ENCODE measurements around the gene UBTF. TPM values are rescaled to one million over a fixed set of nuclear protein-coding genes. Genes with fewer than 3 reads are reported as not detected.

Gene UBTF
- polyA plus RNA-seq, 2 of the 4 experiments (the other 2 are of a cell fraction), result 39.8 to 76.2 TPM

- TF ChIP-seq POLR2A (IDR thresholded peaks at IDR 0.05; ENCODE audit: low read length) (0 out of 2 replicates have a peak, but pooled peaks have one; percentile 20), FOSB (CRISPR knock-in tag; IDR thresholded peaks at IDR 0.05) (no peak)
These were observed 32.2 kb downstream of the UBTF start (continued) for GRCh38 chr17:44187131-44187899.

- WGBS (ENCODE audit: missing lambda C conversion rate), result 2% methylated on average over 48 of the region's 50 CpGs
- FAIRE-seq (peak; percentile 65), DNase-seq (ENCODE audit: low read depth in 1 of 2, low spot score in 1 of 2) (peak; percentile 100), ATAC-seq (peak; percentile 85 to 88)
- H3K4me2 ChIP-seq, result peak within 1 kb of the TSS; percentile 84
- H3K9me3 ChIP-seq, result no peaks in the 10 kb centered on the region
- H3K4me3 ChIP-seq, result peak within 1 kb of the TSS; percentile 87
- POLR2A ChIA-PET, result interaction anchor here (0.6 to 2.1 kb wide), 23 partner anchors 8 to 512 kb away, joined by 3 to 28 read pairs (median 4); partner anchors contain the start of genes ATXN7L3, FZD2, HDAC5 and HROB
- H3K4me1 ChIP-seq, result peaks cover 24% of the 10 kb centered on the region
- CTCF ChIA-PET, result interaction anchor here (0.6 to 5.3 kb wide), 13 partner anchors 9 to 318 kb away, joined by 3 to 58 read pairs (median 3); partner anchors contain the start of gene ASB16
- H3K27ac ChIP-seq, result peak within 1 kb of the TSS; percentile 92 to 97
- no peak for TF ChIP-seq FOXS1 (CRISPR knock-in tag; IDR thresholded peaks at IDR 0.05)
- TF ChIP-seq CHD2 (IDR thresholded peaks at IDR 0.05; ENCODE audit: low read length, partially characterized antibody), result no peak
- TF ChIP-seq JUN (IDR thresholded peaks at IDR 0.05), result peak; percentile 48 to 92; a peak in 4 of 5 replicates
- no peak for TF ChIP-seq HMGXB4 (CRISPR knock-in tag; IDR thresholded peaks at IDR 0.05; ENCODE audit: borderline replicate concordance)
- TF ChIP-seq PBX3 (IDR thresholded peaks at IDR 0.05), result peak; percentile 59; the same call in 1 of the 2 replicates
- TF ChIP-seq FOSB (CRISPR knock-in tag; IDR thresholded peaks at IDR 0.05), result no peak
- TF ChIP-seq HEYL (CRISPR knock-in tag; IDR thresholded peaks at IDR 0.05), result no peak
- TF ChIP-seq EHF (CRISPR knock-in tag; IDR thresholded peaks at IDR 0.05), result no peak
- TF ChIP-seq TFCP2L1 (CRISPR knock-in tag; IDR thresholded peaks at IDR 0.05), result no peak
- no peak for TF ChIP-seq USF2 (IDR thresholded peaks at IDR 0.05)
- TF ChIP-seq E2F6 (IDR thresholded peaks at IDR 0.05; ENCODE audit: borderline replicate concordance, low read depth), result peak; percentile 52
- no peak for TF ChIP-seq ZSCAN20 (CRISPR knock-in tag; IDR thresholded peaks at IDR 0.05)
- TF ChIP-seq RNF2 (IDR thresholded peaks at IDR 0.05; ENCODE audit: borderline replicate concordance, low read depth), result no peak
- TF ChIP-seq RARB (CRISPR knock-in tag; IDR thresholded peaks at IDR 0.05), result no peak
- TF ChIP-seq POLR2AphosphoS2 (conservative IDR thresholded peaks at IDR 0.05; ENCODE audit: low read length), result no peak
- no peak for TF ChIP-seq CBX8 (IDR thresholded peaks at IDR 0.05)
- TF ChIP-seq HES2 (IDR thresholded peaks at IDR 0.05), result no peak
- TF ChIP-seq REST (IDR thresholded peaks at IDR 0.05), result no peak
- no peak; the same call in none of the 2 replicates for TF ChIP-seq MYC (IDR thresholded peaks at IDR 0.05; ENCODE audit: borderline replicate concordance, low read length)
- TF ChIP-seq MAX (IDR thresholded peaks at IDR 0.05), result peak; percentile 73
- TF ChIP-seq KDM5A (IDR thresholded peaks at IDR 0.05), result no peak
- no peak for TF ChIP-seq CBX2 (IDR thresholded peaks at IDR 0.05; ENCODE audit: borderline replicate concordance, low read depth)
- no peak for TF ChIP-seq CHD4 (IDR thresholded peaks at IDR 0.05; ENCODE audit: borderline replicate concordance)
- no peak for TF ChIP-seq NFE2L2 (conservative IDR thresholded peaks at IDR 0.05; ENCODE audit: low read length)
- TF ChIP-seq NPAS2 (CRISPR knock-in tag; IDR thresholded peaks at IDR 0.05; ENCODE audit: borderline replicate concordance), result no peak
- peak in 1 of 2 experiments; percentile 74; a peak in 3 of 4 replicates for TF ChIP-seq CEBPB (IDR thresholded peaks at IDR 0.05)
These were observed 33.0 kb downstream of the UBTF start, which contains the start of gene TMUB2 for GRCh38 chr17:44186307-44187130. TMUB2 (plus strand) TSS chr17:44186972; CDS start chr17:44187709, 737 bp downstream.
